ENCODE data around the gene DNAAF9.

Gene DNAAF9

GRCh38 chr20:3413393-3413889, 6.0 kb upstream of the DNAAF9 start:
- DNase-seq (ENCODE audit: insufficient read length, low spot score): no peak
- FAIRE-seq: no peak
- TF ChIP-seq POLR2A (IDR thresholded peaks at IDR 0.05; ENCODE audit: low read depth, low read length): no peak
- TF ChIP-seq SPI1 (IDR thresholded peaks at IDR 0.05; ENCODE audit: low read depth, low read length): no peak
- TF ChIP-seq TAF1 (IDR thresholded peaks at IDR 0.05; ENCODE audit: low read depth, low read length): no peak
- no peak for TF ChIP-seq POU2F2 (IDR thresholded peaks at IDR 0.05; ENCODE audit: low read depth, low read length)
- TF ChIP-seq POLR2AphosphoS5 (IDR thresholded peaks at IDR 0.05; ENCODE audit: low read depth, low read length): no peak
- no peak for TF ChIP-seq PAX5 (IDR thresholded peaks at IDR 0.05; ENCODE audit: insufficient read depth, low read length, severe bottlenecking)

- FAIRE-seq: no peak
- TF ChIP-seq POLR2A (IDR thresholded peaks at IDR 0.05; ENCODE audit: low read depth, low read length): no peak
- no peak for TF ChIP-seq PAX5 (IDR thresholded peaks at IDR 0.05; ENCODE audit: insufficient read depth, low read length, severe bottlenecking)
- TF ChIP-seq POU2F2 (IDR thresholded peaks at IDR 0.05; ENCODE audit: low read depth, low read length): no peak
- no peak for TF ChIP-seq POLR2AphosphoS5 (IDR thresholded peaks at IDR 0.05; ENCODE audit: low read depth, low read length)
- TF ChIP-seq TAF1 (IDR thresholded peaks at IDR 0.05; ENCODE audit: low read depth, low read length): no peak
- TF ChIP-seq SPI1 (IDR thresholded peaks at IDR 0.05; ENCODE audit: low read depth, low read length): no peak
- no peak for DNase-seq (ENCODE audit: insufficient read length, low spot score)
Observed at GRCh38 chr20:3412600-3413392, 5.3 kb upstream of the DNAAF9 start.

- no peak for DNase-seq (ENCODE audit: insufficient read length, low spot score)
- no peak for TF ChIP-seq SPI1 (IDR thresholded peaks at IDR 0.05; ENCODE audit: low read depth, low read length)
- TF ChIP-seq POLR2A (IDR thresholded peaks at IDR 0.05; ENCODE audit: low read depth, low read length): no peak
- no peak for TF ChIP-seq TAF1 (IDR thresholded peaks at IDR 0.05; ENCODE audit: low read depth, low read length)
- TF ChIP-seq POLR2AphosphoS5 (IDR thresholded peaks at IDR 0.05; ENCODE audit: low read depth, low read length): no peak
- peak; percentile 13 for FAIRE-seq
Observed at GRCh38 chr20:3410464-3410863, 3.0 kb upstream of the DNAAF9 start.

GRCh38 chr20:3409417-3409816, 1.9 kb upstream of the DNAAF9 start:
- TF ChIP-seq TAF1 (IDR thresholded peaks at IDR 0.05; ENCODE audit: low read depth, low read length) (no peak), POLR2AphosphoS5 (IDR thresholded peaks at IDR 0.05; ENCODE audit: low read depth, low read length) (no peak), PAX5 (IDR thresholded peaks at IDR 0.05; ENCODE audit: insufficient read depth, low read length, severe bottlenecking) (no peak), POLR2A (IDR thresholded peaks at IDR 0.05; ENCODE audit: low read depth, low read length) (no peak), POU2F2 (IDR thresholded peaks at IDR 0.05; ENCODE audit: low read depth, low read length) (no peak), SPI1 (IDR thresholded peaks at IDR 0.05; ENCODE audit: low read depth, low read length) (no peak)
- DNase-seq (ENCODE audit: insufficient read length, low spot score) (no peak), FAIRE-seq (no peak)

GRCh38 chr20:3407771-3408637, 535 bp upstream of the DNAAF9 start:
- peak; percentile 56 for FAIRE-seq
- TF ChIP-seq TAF1 (IDR thresholded peaks at IDR 0.05; ENCODE audit: low read depth, low read length) (no peak), SPI1 (IDR thresholded peaks at IDR 0.05; ENCODE audit: low read depth, low read length) (no peak), POLR2AphosphoS5 (IDR thresholded peaks at IDR 0.05; ENCODE audit: low read depth, low read length) (no peak), POLR2A (IDR thresholded peaks at IDR 0.05; ENCODE audit: low read depth, low read length) (no peak), PAX5 (IDR thresholded peaks at IDR 0.05; ENCODE audit: insufficient read depth, low read length, severe bottlenecking) (no peak), POU2F2 (IDR thresholded peaks at IDR 0.05; ENCODE audit: low read depth, low read length) (no peak)
- DNase-seq (ENCODE audit: insufficient read length, low spot score): peak; percentile 81

GRCh38 chr20:3406481-3407039, 909 bp downstream of the DNAAF9 start:
- FAIRE-seq: no peak
- no peak for TF ChIP-seq SPI1 (IDR thresholded peaks at IDR 0.05; ENCODE audit: low read depth, low read length)
- no peak for DNase-seq (ENCODE audit: insufficient read length, low spot score)

- TF ChIP-seq PAX5 (IDR thresholded peaks at IDR 0.05; ENCODE audit: insufficient read depth, low read length, severe bottlenecking): no peak
- no peak for TF ChIP-seq POLR2AphosphoS5 (IDR thresholded peaks at IDR 0.05; ENCODE audit: low read depth, low read length)
- no peak for TF ChIP-seq POU2F2 (IDR thresholded peaks at IDR 0.05; ENCODE audit: low read depth, low read length)
- no peak for TF ChIP-seq POLR2A (IDR thresholded peaks at IDR 0.05; ENCODE audit: low read depth, low read length)
- DNase-seq (ENCODE audit: insufficient read length, low spot score) (no peak), FAIRE-seq (no peak)
Observed at GRCh38 chr20:3405696-3406358, 1.6 kb downstream of the DNAAF9 start.

- TF ChIP-seq SPI1 (IDR thresholded peaks at IDR 0.05; ENCODE audit: low read depth, low read length) (no peak), PAX5 (IDR thresholded peaks at IDR 0.05; ENCODE audit: insufficient read depth, low read length, severe bottlenecking) (no peak), POLR2AphosphoS5 (IDR thresholded peaks at IDR 0.05; ENCODE audit: low read depth, low read length) (no peak), POLR2A (IDR thresholded peaks at IDR 0.05; ENCODE audit: low read depth, low read length) (no peak), POU2F2 (IDR thresholded peaks at IDR 0.05; ENCODE audit: low read depth, low read length) (no peak), TAF1 (IDR thresholded peaks at IDR 0.05; ENCODE audit: low read depth, low read length) (no peak)
- no peak for DNase-seq (ENCODE audit: insufficient read length, low spot score)
- FAIRE-seq: no peak
Observed at GRCh38 chr20:3405139-3405538, 2.3 kb downstream of the DNAAF9 start.

GRCh38 chr20:3404402-3404801, 3.1 kb downstream of the DNAAF9 start:
- TF ChIP-seq TAF1 (IDR thresholded peaks at IDR 0.05; ENCODE audit: low read depth, low read length) (no peak), SPI1 (IDR thresholded peaks at IDR 0.05; ENCODE audit: low read depth, low read length) (no peak), PAX5 (IDR thresholded peaks at IDR 0.05; ENCODE audit: insufficient read depth, low read length, severe bottlenecking) (no peak), POU2F2 (IDR thresholded peaks at IDR 0.05; ENCODE audit: low read depth, low read length) (no peak)
- DNase-seq (ENCODE audit: insufficient read length, low spot score): no peak
- no peak for FAIRE-seq

All from GM12891 (cell line).